ENCODE data around the gene FAM13A. TPM values are rescaled to one million over a fixed set of nuclear protein-coding genes. Genes with fewer than 3 reads are reported as not detected.

The FAM13A gene
- total and polyA plus RNA-seq, 10 of the 15 experiments (the other 5 are each of a cell fraction or from before 2014, with no cell fraction given) = 0.05 to 1.8 (median 0.27) TPM; not detected in 1

DNA sequence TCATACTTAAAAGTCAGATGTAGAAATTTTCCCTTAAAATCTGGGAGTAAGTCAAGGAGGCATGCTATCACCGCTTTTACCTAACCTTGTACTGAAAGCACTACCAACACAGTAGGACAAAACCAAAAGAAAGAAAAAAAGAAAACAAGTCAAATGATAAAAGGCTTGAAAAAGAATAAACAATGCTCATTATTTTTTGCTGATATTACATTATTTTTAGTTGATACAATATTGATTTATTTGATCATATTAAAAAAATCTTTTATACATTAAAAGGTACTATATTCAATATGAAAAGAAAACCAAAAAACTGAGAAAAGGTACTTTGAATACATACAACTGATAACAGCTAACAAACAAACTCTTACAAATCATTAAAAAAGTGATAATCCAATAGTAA lies 164.3 kb downstream of the FAM13A start:
- no peaks in the 10 kb centered on the region for H3K4me1 ChIP-seq (ENCODE audit: control insufficient read depth, insufficient read depth, low read length)
- H3K27me3 ChIP-seq (replicated peaks in 1 of 2; ENCODE audit: control insufficient read depth in 2 of 2, insufficient read depth in 2 of 2, low read length in 1 of 2) = no peaks in the 10 kb centered on the region
- H3K79me2 ChIP-seq (ENCODE audit: control insufficient read depth, insufficient read depth, low read length) = no peaks in the 10 kb centered on the region
- DNase-seq (ENCODE audit: low read depth, low spot score) (no peak), ATAC-seq (no peak), FAIRE-seq (no peak)
- WGBS (ENCODE audit: insufficient coverage, insufficient replicate concordance, low lambda C conversion rate, missing lambda C conversion rate) = 43% methylated on average over 1 of the region's 1 CpG
- intact Hi-C loops (cut with micrococcal nuclease; ENCODE audit: unreplicated experiment) (no loop called here), in situ Hi-C loops (cut with MboI) (no loop called here)
- ChIA-PET SMC1A (ENCODE audit: uncharacterized antibody, unreplicated experiment) (interaction anchor here (1.2 kb wide), 1 partner anchor 131 kb away, joined by 5 read pairs; no protein-coding TSS in a partner anchor), POLR2A (no interaction called here), RAD21 (ENCODE audit: unreplicated experiment) (interaction anchor here (1.5 kb wide), 1 partner anchor 131 kb away, joined by 9 read pairs; no protein-coding TSS in a partner anchor), CTCF (interaction anchor here (1.5 kb wide), 1 partner anchor 131 kb away, joined by 6 read pairs; no protein-coding TSS in a partner anchor)
- H3K9me3 ChIP-seq (replicated peaks; ENCODE audit: control insufficient read depth, insufficient read depth, low read length) = no peaks in the 10 kb centered on the region; the same call in 2 of the 3 replicates
- no peaks in the 10 kb centered on the region for H3K36me3 ChIP-seq (ENCODE audit: control insufficient read depth in 2 of 2, insufficient read depth in 2 of 2, low read length in 1 of 2)
- no TSS peak for BruUV-seq (replicated peaks)
- no peaks in the 10 kb centered on the region for H4K20me1 ChIP-seq (ENCODE audit: control insufficient read depth, insufficient read depth)
- H2AFZ ChIP-seq (ENCODE audit: control insufficient read depth, low read depth, low read length) = no peak overlapping the region
- H3K27ac ChIP-seq (ENCODE audit: control insufficient read depth, insufficient read depth) = no peak overlapping the region
- H3K9ac ChIP-seq (ENCODE audit: control insufficient read depth, insufficient read depth, low read length) = no peak overlapping the region
- H3K4me3 ChIP-seq = no peak overlapping the region
- H3K4me2 ChIP-seq (ENCODE audit: control insufficient read depth, insufficient read depth) = no peak overlapping the region
- TF ChIP-seq MTA3 (IDR thresholded peaks at IDR 0.05; ENCODE audit: borderline replicate concordance, low read length) = no peak
- TF ChIP-seq, protein P1, sequence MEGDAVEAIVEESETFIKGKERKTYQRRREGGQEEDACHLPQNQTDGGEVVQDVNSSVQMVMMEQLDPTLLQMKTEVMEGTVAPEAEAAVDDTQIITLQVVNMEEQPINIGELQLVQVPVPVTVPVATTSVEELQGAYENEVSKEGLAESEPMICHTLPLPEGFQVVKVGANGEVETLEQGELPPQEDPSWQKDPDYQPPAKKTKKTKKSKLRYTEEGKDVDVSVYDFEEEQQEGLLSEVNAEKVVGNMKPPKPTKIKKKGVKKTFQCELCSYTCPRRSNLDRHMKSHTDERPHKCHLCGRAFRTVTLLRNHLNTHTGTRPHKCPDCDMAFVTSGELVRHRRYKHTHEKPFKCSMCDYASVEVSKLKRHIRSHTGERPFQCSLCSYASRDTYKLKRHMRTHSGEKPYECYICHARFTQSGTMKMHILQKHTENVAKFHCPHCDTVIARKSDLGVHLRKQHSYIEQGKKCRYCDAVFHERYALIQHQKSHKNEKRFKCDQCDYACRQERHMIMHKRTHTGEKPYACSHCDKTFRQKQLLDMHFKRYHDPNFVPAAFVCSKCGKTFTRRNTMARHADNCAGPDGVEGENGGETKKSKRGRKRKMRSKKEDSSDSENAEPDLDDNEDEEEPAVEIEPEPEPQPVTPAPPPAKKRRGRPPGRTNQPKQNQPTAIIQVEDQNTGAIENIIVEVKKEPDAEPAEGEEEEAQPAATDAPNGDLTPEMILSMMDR (IDR thresholded peaks at IDR 0.05 in 2 of 3, conservative IDR thresholded peaks at IDR 0.05 in 1 of 3; ENCODE audit: control insufficient read depth in 2 of 3, extremely low read depth in 1 of 3, insufficient read depth in 1 of 3, low read depth in 3 of 3, low read length in 3 of 3) = no peak

DNA sequence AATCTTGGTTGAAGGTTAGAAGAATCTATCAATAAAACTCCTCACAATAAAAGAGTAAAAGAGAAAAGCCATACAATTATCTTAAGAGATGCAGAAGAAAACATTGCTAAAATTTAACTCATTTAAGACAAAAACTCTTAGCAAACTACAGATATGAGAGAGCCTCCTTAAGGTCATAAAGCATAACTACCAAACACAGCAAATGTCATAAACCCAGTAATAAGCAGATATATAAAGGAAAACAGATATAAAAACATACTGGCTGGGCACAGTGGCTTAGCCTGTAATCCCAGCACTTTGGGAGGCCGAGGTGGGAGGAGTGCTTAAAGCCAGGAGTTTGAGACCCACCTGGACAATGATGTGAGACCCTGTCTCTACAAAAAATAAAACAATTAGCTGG lies 165.3 kb downstream of the FAM13A start:
- Histone ChIP-seq H3K36me3 (ENCODE audit: control insufficient read depth in 2 of 2, insufficient read depth in 2 of 2, low read length in 1 of 2) (no peaks in the 10 kb centered on the region), H3K4me3 (no peak overlapping the region), H3K27me3 (replicated peaks in 1 of 2; ENCODE audit: control insufficient read depth in 2 of 2, insufficient read depth in 2 of 2, low read length in 1 of 2) (no peaks in the 10 kb centered on the region), H2AFZ (ENCODE audit: control insufficient read depth, low read depth, low read length) (no peak overlapping the region), H3K79me2 (ENCODE audit: control insufficient read depth, insufficient read depth, low read length) (no peaks in the 10 kb centered on the region), H3K9me3 (replicated peaks; ENCODE audit: control insufficient read depth, insufficient read depth, low read length) (no peaks in the 10 kb centered on the region), H4K20me1 (ENCODE audit: control insufficient read depth, insufficient read depth) (no peaks in the 10 kb centered on the region), H3K4me1 (ENCODE audit: control insufficient read depth, insufficient read depth, low read length) (no peaks in the 10 kb centered on the region), H3K9ac (ENCODE audit: control insufficient read depth, insufficient read depth, low read length) (no peak overlapping the region), H3K4me2 (ENCODE audit: control insufficient read depth, insufficient read depth) (no peak overlapping the region), H3K27ac (ENCODE audit: control insufficient read depth, insufficient read depth) (no peak overlapping the region)
- ChIA-PET SMC1A (ENCODE audit: uncharacterized antibody, unreplicated experiment) (interaction anchor here (0.7 kb wide), 1 partner anchor 15 kb away, joined by 3 read pairs; no protein-coding TSS in a partner anchor), RAD21 (ENCODE audit: unreplicated experiment) (interaction anchor here (1.5 kb wide), 1 partner anchor 11 kb away, joined by 5 read pairs; no protein-coding TSS in a partner anchor), CTCF (interaction anchor here (1.0 to 2.1 kb wide), 3 partner anchors 11 to 132 kb away, joined by 3 to 6 read pairs (median 5); no protein-coding TSS in a partner anchor), POLR2A (no interaction called here)
- ATAC-seq = no peak
- DNase-seq (ENCODE audit: low read depth, low spot score) = no peak
- no peak for FAIRE-seq
- in situ Hi-C loops (cut with MboI) (no loop called here), intact Hi-C loops (cut with micrococcal nuclease; ENCODE audit: unreplicated experiment) (no loop called here)
- 0% methylated on average over 1 of the region's 1 CpG for WGBS (ENCODE audit: insufficient coverage, insufficient replicate concordance, low lambda C conversion rate, missing lambda C conversion rate)
- BruUV-seq (replicated peaks) = no TSS peak
- TF ChIP-seq TARDBP (IDR thresholded peaks at IDR 0.05; ENCODE audit: borderline replicate concordance) (no peak), CHD2 (IDR thresholded peaks at IDR 0.05; ENCODE audit: borderline replicate concordance, low read depth, low read length) (no peak), POU2F2 (IDR thresholded peaks at IDR 0.05; ENCODE audit: borderline replicate concordance, low read depth, low read length) (no peak), PAX5 (IDR thresholded peaks at IDR 0.05; ENCODE audit: borderline replicate concordance, low read depth, low read length) (no peak), EED (IDR thresholded peaks at IDR 0.05; ENCODE audit: low read depth) (no peak), KDM1A (IDR thresholded peaks at IDR 0.05; ENCODE audit: borderline replicate concordance) (no peak), SPI1 (IDR thresholded peaks at IDR 0.05; ENCODE audit: borderline replicate concordance, insufficient read depth, low read depth, low read length) (no peak), HDAC2 (IDR thresholded peaks at IDR 0.05) (no peak), ZNF207 (IDR thresholded peaks at IDR 0.05; ENCODE audit: borderline replicate concordance) (no peak), DPF2 (IDR thresholded peaks at IDR 0.05) (no peak), ETV6 (conservative IDR thresholded peaks at IDR 0.05 in 1 of 2, IDR thresholded peaks at IDR 0.05 in 1 of 2; ENCODE audit: borderline replicate concordance in 1 of 2, low read depth in 1 of 2) (no peak), SMARCA5 (IDR thresholded peaks at IDR 0.05) (no peak), RAD51 (IDR thresholded peaks at IDR 0.05) (no peak)

Data from GM12878 (cell line).